Mesothelial cell of epicardium (in vitro differentiated cells): Measurements from ENCODE around the gene ELMOD3. TPM values are rescaled to one million over a fixed set of nuclear protein-coding genes. Genes with fewer than 3 reads are reported as not detected.
"Not testable (repeated sequence)": the region's sequence is repeated elsewhere in the genome, so short reads cannot be mapped to it uniquely, and the experiment has no call there.

Experiments
- DNase-seq, 2 experiments: peaks; one replicate each; pipeline ENCODE4 v3.0.0; 2021; ENCODE audit warnings: low spot score in 2 of 2; ENCODE audit not compliant: unreplicated experiment in 2 of 2
- H3K27ac Mint-ChIP-seq: 2 replicates; pipeline ENCODE4 v1.8.0; 2021; ENCODE audit warnings: mixed read lengths
- H3K27me3 Mint-ChIP-seq: 2 replicates; pipeline ENCODE4 v1.8.0; 2021; ENCODE audit warnings: low read depth, mixed read lengths
- H3K36me3 Mint-ChIP-seq: 2 replicates; pipeline ENCODE4 v1.8.0; 2021; ENCODE audit warnings: mixed read lengths
- H3K4me1 Mint-ChIP-seq: 2 replicates; pipeline ENCODE4 v1.8.0; 2021; ENCODE audit warnings: mixed read lengths
- H3K4me3 Mint-ChIP-seq: 2 replicates; pipeline ENCODE4 v1.8.0; 2021; ENCODE audit warnings: mild to moderate bottlenecking, moderate library complexity, mixed read lengths
- H3K9me3 Mint-ChIP-seq: 2 replicates; pipeline ENCODE4 v1.8.0; 2021; ENCODE audit warnings: mixed read lengths
- total RNA-seq: library from RNA; stranded (reverse); gene quantifications from 3 replicates; pipeline ENCODE4 v1.2.1, GENCODE V29; 2021
- TF ChIP-seq, protein P1 (sequence below): fragments of 200-600 bp; sonication (generic); IDR thresholded peaks from one replicate; pipeline ENCODE4 v1.5.0; 2021; ENCODE audit warnings: antibody characterized with exemption; ENCODE audit not compliant: unreplicated experiment

The ELMOD3 gene
- total RNA-seq, 1 donor from 2014 or later, result 24.5 TPM

GRCh38 chr2:85310330-85310729 lies 44.2 kb upstream of the ELMOD3 start:
- no peak for DNase-seq
- no peaks in the 10 kb centered on the region for H3K9me3 Mint-ChIP-seq
- no peaks in the 10 kb centered on the region for H3K4me1 Mint-ChIP-seq
- TF ChIP-seq, protein P1, sequence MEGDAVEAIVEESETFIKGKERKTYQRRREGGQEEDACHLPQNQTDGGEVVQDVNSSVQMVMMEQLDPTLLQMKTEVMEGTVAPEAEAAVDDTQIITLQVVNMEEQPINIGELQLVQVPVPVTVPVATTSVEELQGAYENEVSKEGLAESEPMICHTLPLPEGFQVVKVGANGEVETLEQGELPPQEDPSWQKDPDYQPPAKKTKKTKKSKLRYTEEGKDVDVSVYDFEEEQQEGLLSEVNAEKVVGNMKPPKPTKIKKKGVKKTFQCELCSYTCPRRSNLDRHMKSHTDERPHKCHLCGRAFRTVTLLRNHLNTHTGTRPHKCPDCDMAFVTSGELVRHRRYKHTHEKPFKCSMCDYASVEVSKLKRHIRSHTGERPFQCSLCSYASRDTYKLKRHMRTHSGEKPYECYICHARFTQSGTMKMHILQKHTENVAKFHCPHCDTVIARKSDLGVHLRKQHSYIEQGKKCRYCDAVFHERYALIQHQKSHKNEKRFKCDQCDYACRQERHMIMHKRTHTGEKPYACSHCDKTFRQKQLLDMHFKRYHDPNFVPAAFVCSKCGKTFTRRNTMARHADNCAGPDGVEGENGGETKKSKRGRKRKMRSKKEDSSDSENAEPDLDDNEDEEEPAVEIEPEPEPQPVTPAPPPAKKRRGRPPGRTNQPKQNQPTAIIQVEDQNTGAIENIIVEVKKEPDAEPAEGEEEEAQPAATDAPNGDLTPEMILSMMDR, result no peak
- H3K4me3 Mint-ChIP-seq, result no peak overlapping the region
- H3K36me3 Mint-ChIP-seq, result peaks cover 29% of the 10 kb centered on the region
- H3K27ac Mint-ChIP-seq, result peak overlapping the region; percentile 29
- no peaks in the 10 kb centered on the region for H3K27me3 Mint-ChIP-seq

- no peak overlapping the region for H3K4me3 Mint-ChIP-seq
- DNase-seq, result no peak
- no peak overlapping the region for H3K27ac Mint-ChIP-seq
- H3K27me3 Mint-ChIP-seq, result no peaks in the 10 kb centered on the region
- H3K4me1 Mint-ChIP-seq, result no peaks in the 10 kb centered on the region
- no peaks in the 10 kb centered on the region for H3K9me3 Mint-ChIP-seq
- TF ChIP-seq, protein P1, result no peak
- H3K36me3 Mint-ChIP-seq, result peaks cover 24% of the 10 kb centered on the region
These were observed 42.2 kb upstream of the ELMOD3 start for GRCh38 chr2:85312404-85312803.

- TF ChIP-seq, protein P1, result no peak
These were observed 39.7 kb upstream of the ELMOD3 start for GRCh38 chr2:85314884-85315242.

DNA sequence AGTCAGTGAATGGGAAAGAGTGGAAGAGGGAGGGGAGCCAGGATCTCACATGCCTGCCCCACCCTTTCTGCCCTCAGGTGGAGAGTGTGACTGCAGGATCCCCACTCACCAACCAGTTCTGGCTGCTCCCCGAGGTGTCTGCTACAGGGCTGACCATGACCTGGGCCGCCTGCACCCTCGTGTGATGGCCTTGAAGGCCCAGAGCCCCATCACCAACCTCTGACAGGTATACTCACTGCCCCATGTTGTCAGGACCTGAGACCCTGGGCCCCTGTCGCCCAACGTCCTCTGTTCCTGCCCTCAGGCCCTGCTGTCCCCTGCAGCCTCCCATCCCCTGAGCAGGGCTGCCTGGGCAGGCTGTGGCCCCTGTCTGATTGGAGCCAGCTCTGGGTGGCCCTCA lies 38.6 kb upstream of the ELMOD3 start:
- not testable (repeated sequence) for H3K4me3 Mint-ChIP-seq, H3K27ac Mint-ChIP-seq, H3K27me3 Mint-ChIP-seq

More at GRCh38 chr2:85314884-85315242, 39.7 kb upstream of the ELMOD3 start:
- Mint-ChIP-seq H3K4me1 (peaks cover 6% of the 10 kb centered on the region), H3K27me3 (no peaks in the 10 kb centered on the region), H3K36me3 (peaks cover 20% of the 10 kb centered on the region), H3K4me3 (no peak overlapping the region), H3K9me3 (no peaks in the 10 kb centered on the region), H3K27ac (no peak overlapping the region)
- no peak for DNase-seq

GRCh38 chr2:85318222-85319074 lies 36.1 kb upstream of the ELMOD3 start:
- Mint-ChIP-seq H3K27ac (peak overlapping the region; percentile 91), H3K4me3 (no peak overlapping the region), H3K36me3 (peaks cover 46% of the 10 kb centered on the region), H3K27me3 (no peaks in the 10 kb centered on the region), H3K9me3 (no peaks in the 10 kb centered on the region), H3K4me1 (peaks cover 6% of the 10 kb centered on the region)
- no peak for DNase-seq
- TF ChIP-seq, protein P1, result no peak

More for the DNA sequence above, 38.6 kb upstream of the ELMOD3 start:
- H3K4me1 Mint-ChIP-seq, H3K9me3 Mint-ChIP-seq, DNase-seq: not testable (repeated sequence)
- H3K36me3 Mint-ChIP-seq, result peaks cover 24% of the 10 kb centered on the region

GRCh38 chr2:85319796-85320195 lies 34.8 kb upstream of the ELMOD3 start:
- H3K27ac Mint-ChIP-seq, result peak overlapping the region; percentile 7
- H3K36me3 Mint-ChIP-seq, result peaks cover 48% of the 10 kb centered on the region
- H3K4me1 Mint-ChIP-seq, result peaks cover 8% of the 10 kb centered on the region
- TF ChIP-seq, protein P1, result no peak
- no peaks in the 10 kb centered on the region for H3K27me3 Mint-ChIP-seq
- no peaks in the 10 kb centered on the region for H3K9me3 Mint-ChIP-seq
- no peak for DNase-seq
- H3K4me3 Mint-ChIP-seq, result no peak overlapping the region
